GM18505 (cell line): ENCODE measurements around the gene AK9.

ENCODE experiments used
- ATAC-seq: cut with Tn5 transposase; IDR thresholded peaks from one replicate; pipeline ENCODE4 v1.9.1; 2021; ENCODE audit not compliant: unreplicated experiment
- POLR2A ChIP-seq: IDR thresholded peaks from 4 replicates; pipeline ENCODE4 v1.6.1; 2011; ENCODE audit warnings: borderline replicate concordance; ENCODE audit not compliant: insufficient read depth, insufficient read length; ENCODE audit errors: extremely low read depth

The AK9 gene

DNA sequence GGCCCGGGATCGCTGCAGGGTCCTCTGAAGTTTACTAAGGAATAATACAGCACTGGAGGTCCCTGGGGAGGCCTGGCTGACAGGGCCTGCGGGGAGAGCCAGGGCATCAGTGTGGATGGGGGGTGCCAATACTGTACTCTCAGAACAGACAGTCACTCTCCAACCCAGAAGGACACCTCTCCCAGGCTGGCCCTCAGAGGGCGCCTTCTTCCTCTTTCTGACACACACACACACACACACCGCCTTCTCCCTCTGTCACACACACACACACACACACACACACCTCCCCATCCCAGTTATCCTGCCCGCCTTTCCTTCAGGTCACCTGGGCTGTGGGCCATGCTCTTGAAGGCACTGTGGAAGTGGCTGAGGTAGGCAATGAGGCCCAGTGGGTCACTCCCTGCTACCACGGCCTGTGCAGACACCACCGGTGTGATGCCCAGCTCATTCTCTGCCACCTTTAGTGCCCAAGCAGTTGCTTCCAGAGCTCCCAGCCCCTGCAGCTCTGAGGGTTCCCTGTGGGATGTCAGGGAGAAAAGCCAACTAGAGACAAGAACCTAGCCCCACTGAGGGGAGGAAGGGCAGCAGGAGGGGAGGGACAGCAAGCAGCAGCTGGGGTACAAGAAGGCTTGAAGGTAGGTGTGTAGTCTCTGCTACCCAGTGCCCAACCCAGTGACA is 243.0 kb downstream of the AK9 start:
- ATAC-seq: no peak
- TF ChIP-seq POLR2A: no peak

DNA sequence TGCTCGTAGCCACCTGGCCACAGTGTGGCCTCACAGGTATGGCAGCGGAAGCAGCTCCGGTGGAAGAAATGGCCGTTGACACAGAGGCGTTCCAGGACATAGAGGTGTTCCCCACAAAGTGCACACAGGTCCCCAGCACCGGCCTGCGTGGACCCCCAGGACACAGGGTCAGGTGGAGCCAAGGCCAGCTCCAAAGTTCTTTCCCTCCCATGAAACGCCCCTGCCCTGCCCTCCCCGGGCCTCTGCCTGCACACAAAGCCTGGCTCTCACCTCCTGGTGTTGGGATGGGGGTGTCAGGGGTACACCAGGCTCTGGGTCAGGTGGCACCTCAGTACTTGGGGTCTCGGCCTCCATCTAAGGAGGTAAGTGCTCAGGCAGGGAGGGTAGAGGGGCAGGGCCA is 243.9 kb downstream of the AK9 start:
- no peak for TF ChIP-seq POLR2A
- no peak for ATAC-seq

DNA sequence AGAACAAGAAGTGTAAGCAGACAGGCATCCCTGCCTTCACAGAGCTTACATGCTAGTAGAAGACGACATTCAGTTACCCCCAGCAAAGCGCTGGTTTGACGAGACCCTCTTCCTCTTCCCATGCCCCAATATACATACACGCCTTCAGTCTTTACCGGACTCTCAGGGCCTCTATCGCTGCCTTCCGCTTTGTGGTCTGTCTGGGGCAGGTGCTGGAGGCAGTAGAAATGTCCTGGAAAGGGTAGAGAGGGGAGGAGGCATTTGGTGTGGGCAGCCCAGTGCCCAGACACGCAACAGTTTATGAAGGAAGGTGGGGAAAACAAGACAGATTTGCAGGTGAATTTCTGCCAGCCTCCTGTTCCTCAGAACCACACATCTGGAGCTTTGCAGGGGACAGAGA is 244.5 kb downstream of the AK9 start:
- TF ChIP-seq POLR2A: no peak
- ATAC-seq: no peak

DNA sequence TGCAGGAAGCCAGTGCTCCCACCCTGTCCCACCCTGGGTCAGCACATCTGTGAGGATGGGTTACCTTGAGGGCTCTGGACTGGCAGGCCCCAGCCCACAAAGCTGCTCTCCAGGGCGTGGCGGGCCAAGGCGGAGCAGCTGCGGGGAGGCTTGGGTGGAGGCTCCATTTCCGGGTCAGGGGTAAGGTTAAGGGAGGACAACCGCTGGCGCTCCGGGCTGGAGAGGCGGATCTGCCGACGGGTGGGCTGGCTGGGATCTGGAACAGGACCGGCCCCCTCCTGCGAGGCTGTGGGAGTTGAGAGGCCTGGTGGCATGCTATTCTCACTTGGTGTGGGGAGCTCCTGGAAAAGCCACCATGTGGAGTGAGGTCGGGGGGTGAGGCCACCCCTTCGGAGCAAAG is 244.9 kb downstream of the AK9 start:
- TF ChIP-seq POLR2A: no peak
- ATAC-seq: no peak

DNA sequence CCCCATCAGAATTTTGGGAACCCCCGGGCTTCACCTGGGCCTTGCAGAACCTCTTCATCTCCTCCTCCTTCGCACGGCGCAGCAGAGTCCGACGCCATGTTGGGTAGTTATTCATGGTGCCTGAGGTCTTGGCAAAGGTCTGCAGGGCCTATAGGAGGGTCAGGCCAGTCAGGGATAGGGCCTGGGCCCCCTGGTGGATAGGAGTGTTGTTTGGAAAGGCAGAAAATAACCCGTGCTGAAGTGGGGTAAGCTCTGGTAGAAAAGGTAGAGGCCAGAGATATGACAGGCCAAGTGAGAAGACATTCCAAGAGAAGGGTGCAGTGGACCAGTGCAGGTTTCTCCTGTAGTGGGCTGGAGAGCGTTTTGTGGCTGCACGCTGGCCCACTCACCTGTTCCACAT is 245.6 kb downstream of the AK9 start:
- no peak for TF ChIP-seq POLR2A
- no peak for ATAC-seq

DNA sequence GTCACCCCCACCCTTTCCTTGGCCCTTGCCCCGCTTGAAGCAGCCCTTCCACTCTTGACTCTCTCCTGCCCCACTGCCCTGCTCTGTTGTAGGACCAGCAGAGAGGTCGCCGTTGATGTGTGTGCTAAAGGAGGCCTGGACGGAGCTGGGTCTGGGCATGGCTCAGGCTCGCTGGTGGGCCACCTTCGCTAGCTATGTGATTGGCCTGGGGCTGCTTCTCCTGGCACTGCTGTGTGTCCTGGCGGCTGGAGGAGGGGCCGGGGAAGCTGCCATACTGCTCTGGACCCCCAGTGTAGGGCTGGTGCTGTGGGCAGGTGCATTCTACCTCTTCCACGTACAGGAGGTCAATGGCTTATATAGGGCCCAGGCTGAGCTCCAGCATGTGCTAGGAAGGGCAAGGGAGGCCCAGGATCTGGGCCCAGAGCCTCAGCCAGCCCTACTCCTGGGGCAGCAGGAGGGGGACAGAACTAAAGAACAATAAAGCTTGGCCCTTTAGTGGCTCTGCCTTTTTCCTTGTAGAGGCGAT is 247.5 kb downstream of the AK9 start:
- no peak for ATAC-seq
- no peak for TF ChIP-seq POLR2A
